Stimulated activated effector memory CD8-positive, alpha-beta T cell treated with anti-CD3 and anti-CD28 coated beads, Interleukin-12 subunit alpha, Interleukin-12 subunit beta, amount 100 ng/mL, for 72 hours (primary cell): Measurements from ENCODE around the gene ATP11B.

Experiments
- ATAC-seq: fragments of 150-1000 bp; cut with Tn5 transposase; 2 replicates; pipeline ENCODE4 v1.10.0; 2021
- DNase-seq, 2 donors: peaks; one replicate each; pipeline ENCODE4 v3.0.0; 2021 to 2022; ENCODE audit warnings: low spot score in 2 of 2
- H3K27ac Mint-ChIP-seq: one replicate; pipeline ENCODE4 v1.8.0; 2022; ENCODE audit warnings: mild to moderate bottlenecking, mixed read lengths
- H3K36me3 Mint-ChIP-seq: one replicate; pipeline ENCODE4 v1.8.0; 2022; ENCODE audit warnings: mild to moderate bottlenecking, mixed read lengths
- H3K4me1 Mint-ChIP-seq: one replicate; pipeline ENCODE4 v1.8.0; 2022; ENCODE audit warnings: mixed read lengths
- H3K4me3 Mint-ChIP-seq: one replicate; pipeline ENCODE4 v1.8.0; 2022; ENCODE audit warnings: mild to moderate bottlenecking, mixed read lengths
- H3K9me3 Mint-ChIP-seq: one replicate; pipeline ENCODE4 v1.8.0; 2022; ENCODE audit warnings: mixed read lengths

Gene ATP11B

DNA sequence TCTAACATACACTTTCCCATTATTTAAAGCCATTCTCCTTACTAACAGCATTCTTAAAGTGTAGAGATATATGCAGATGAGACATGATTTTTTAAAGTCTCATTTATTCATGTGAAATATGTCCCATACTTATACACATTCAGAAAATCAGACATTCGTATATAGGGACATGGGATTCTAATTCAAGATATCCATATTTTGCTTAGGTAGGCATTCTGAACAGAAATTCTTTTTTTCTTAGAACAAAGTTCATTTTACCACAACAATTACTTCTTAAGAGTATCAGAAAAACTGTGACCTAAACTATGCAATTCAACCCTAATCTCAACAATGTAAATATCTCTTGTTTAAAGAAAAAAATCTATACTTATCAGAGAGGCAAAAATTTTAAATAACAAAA lies 170.9 kb downstream of the ATP11B start:
- DNase-seq = no peak
- Mint-ChIP-seq H3K36me3 (peaks cover 42% of the 10 kb centered on the region), H3K27ac (no peak overlapping the region), H3K4me3 (no peak overlapping the region), H3K9me3 (no peaks in the 10 kb centered on the region), H3K4me1 (peaks cover 39% of the 10 kb centered on the region)
- ATAC-seq = no peak

DNA sequence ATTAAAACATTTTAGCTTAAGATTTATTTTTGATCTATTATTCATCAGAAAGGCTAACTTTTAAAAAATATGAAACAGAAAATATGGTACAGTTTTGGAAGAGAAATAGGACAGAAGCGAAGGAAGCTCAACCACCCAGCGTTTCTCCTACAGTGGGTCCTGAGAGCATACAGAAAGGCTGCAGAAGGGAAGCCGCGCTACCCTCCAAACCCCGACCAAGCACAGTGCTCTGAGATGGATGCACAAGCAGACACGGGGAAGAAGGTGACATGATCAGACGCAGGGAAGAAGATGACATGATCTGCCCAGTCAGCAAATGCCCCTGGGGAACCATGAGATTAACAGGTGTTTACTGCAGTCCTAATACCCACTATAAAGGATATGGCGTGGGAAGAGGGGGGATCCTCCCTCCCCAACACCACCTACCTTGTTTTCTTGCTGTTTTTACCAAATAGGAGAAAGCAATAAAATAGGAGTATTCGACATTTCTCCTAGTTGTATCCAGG lies 172.6 kb downstream of the ATP11B start:
- peaks cover 47% of the 10 kb centered on the region for H3K4me1 Mint-ChIP-seq
- ATAC-seq (no peak), DNase-seq (no peak)
- peak overlapping the region; percentile 80 for H3K27ac Mint-ChIP-seq
- no peaks in the 10 kb centered on the region for H3K9me3 Mint-ChIP-seq
- peaks cover 25% of the 10 kb centered on the region for H3K36me3 Mint-ChIP-seq
- peak overlapping the region; percentile 20 for H3K4me3 Mint-ChIP-seq

DNA sequence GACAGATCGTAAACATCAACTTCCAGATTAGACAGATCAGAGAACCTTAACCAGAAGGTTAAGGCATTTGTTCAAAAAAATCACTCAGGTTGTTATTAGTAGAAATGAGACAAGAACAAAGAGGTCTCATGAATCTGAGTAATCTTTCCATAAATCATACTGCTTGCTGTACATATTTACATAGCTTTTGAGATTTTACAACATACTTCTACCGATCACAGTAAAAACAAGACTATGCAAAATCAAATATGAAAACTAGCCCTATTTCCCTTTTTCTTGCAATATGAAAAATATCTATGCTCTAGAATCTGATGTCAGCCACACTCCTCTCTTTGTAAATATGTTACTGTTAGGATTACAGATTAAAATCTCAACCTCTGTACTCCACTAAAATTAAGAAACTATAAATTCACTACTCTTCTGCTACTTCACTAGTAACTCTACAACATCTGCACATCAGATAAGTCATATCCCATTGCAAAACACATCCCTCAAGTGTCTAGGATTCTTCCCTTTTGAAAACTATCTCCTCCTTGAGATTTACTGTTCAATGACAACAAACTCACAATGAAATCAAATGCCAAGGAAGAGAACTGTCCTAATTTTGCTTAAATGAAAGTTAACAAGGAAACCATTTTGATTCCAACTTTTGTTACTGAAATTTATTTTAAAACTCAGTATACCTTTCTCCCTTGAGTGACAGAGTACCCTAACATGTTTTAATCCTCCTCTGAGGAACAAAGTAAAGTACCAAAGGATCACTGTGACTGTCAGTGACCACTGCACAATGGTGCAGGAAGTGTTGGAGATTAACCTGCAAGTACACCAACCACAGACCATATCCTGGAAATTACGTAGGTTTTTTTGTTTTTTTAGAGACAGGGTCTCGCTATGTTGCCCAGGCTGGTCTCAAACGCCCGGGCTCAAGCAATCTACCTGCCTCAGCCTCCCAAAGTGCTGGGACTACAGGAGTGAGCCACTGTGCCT lies 174.2 kb downstream of the ATP11B start:
- peaks cover 48% of the 10 kb centered on the region for H3K4me1 Mint-ChIP-seq
- H3K36me3 Mint-ChIP-seq = peaks cover 12% of the 10 kb centered on the region
- no peaks in the 10 kb centered on the region for H3K9me3 Mint-ChIP-seq
- H3K4me3 Mint-ChIP-seq = peak overlapping the region; percentile 34
- ATAC-seq (peak; percentile 86), DNase-seq (no peak)
- peak overlapping the region; percentile 32 for H3K27ac Mint-ChIP-seq

DNA sequence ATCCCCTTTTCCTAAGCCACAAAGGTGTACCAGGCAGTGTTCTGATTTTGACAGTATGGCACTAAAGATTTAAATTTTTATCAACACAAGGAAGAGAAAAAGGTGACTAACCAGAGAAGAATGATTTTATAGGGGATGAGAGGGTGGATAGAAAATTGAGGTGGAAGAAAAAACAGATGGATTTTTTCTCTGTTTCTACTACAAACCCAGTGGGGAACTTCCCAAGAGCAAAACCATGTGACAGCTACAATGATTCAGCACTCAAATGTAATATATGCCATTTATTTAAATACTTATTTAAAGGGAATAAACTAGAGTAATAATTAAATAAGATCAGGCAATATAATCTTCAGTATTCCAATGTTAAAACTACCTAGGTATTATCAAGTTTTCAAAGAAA lies 176.0 kb downstream of the ATP11B start:
- ATAC-seq (no peak), DNase-seq (no peak)
- H3K9me3 Mint-ChIP-seq = no peaks in the 10 kb centered on the region
- no peak overlapping the region for H3K4me3 Mint-ChIP-seq
- H3K27ac Mint-ChIP-seq = peak overlapping the region; percentile 29
- peaks cover 45% of the 10 kb centered on the region for H3K4me1 Mint-ChIP-seq
- H3K36me3 Mint-ChIP-seq = peaks cover 6% of the 10 kb centered on the region

DNA sequence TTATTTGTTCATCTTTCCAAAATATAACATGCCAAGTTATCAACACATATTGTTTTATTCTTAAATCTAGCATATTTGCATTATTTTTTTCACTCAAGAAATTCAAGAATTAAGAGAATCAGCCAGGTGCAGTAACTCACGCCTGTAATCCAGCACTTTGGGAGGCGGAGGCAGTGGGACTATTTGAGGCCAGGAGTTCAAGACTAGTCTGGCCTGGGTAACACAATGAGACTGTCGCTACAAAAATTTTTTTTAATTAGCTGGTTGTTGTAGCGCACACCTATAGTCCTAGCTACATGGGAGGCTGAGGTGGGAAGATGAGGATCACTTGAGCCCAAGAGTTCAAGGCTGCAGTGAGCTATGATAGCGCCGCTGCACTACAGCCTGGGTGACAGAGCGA lies 176.5 kb downstream of the ATP11B start:
- ATAC-seq = no peak
- Mint-ChIP-seq H3K4me3 (no peak overlapping the region), H3K36me3 (peaks cover 3% of the 10 kb centered on the region), H3K4me1 (peaks cover 45% of the 10 kb centered on the region), H3K27ac (no peak overlapping the region), H3K9me3 (no peaks in the 10 kb centered on the region)
- DNase-seq = no peak

DNA sequence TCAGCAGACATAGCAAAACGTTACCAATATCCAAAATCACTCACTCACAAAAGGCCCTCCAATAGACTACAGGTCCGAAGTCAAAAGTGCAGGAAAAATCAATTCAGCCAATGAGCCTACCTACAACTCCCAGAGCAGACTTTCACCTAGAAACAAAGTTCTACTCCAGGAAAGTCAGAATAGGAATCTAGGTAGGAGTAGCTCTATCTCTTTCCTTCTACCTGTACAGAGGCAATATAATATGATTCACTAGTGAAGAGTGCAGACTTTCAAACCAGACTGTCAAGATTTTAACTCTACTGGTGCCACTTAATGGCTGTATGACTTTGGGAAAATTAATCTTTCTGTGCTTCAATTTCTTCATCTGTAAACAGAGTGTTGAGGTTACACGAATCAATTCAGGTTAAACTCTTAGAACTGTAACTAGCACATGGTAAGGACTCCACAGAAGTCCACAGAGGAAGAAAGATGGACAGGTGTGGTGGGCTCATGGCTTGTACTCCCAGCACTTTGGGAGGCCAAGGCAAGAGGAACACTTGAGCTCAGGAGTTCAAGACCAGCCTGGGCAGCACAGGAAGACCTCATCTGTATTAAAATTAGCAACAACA lies 177.6 kb downstream of the ATP11B start:
- Mint-ChIP-seq H3K27ac (peak overlapping the region; percentile 6), H3K4me1 (peaks cover 43% of the 10 kb centered on the region)

More for the DNA sequence above, 177.6 kb downstream of the ATP11B start:
- H3K4me3 Mint-ChIP-seq = no peak overlapping the region
- no peak for DNase-seq
- no peak for ATAC-seq
- no peaks in the 10 kb centered on the region for H3K36me3 Mint-ChIP-seq
- no peaks in the 10 kb centered on the region for H3K9me3 Mint-ChIP-seq
